Activated naive CD4-positive, alpha-beta T cell treated with anti-CD3 and anti-CD28 coated beads, Interleukin-2, amount 50 U/mL, for 72 hours (primary cell): ENCODE data around the gene CCNL2. TPM values are rescaled to one million over a fixed set of nuclear protein-coding genes. Genes with fewer than 3 reads are reported as not detected.
A peak's percentile ranks its signal among the peaks of the same experiment; 100 is the strongest.
"Not testable (repeated sequence)": the region's sequence is repeated elsewhere in the genome, so short reads cannot be mapped to it uniquely, and the experiment has no call there.

ENCODE experiments used
- ATAC-seq, 2 donors: fragments of 150-1000 bp; cut with Tn5 transposase; 2 replicates each; pipeline ENCODE4 v1.10.0; 2021; ENCODE audit warnings: mild to moderate bottlenecking in 2 of 2, moderate library complexity in 2 of 2
- DNase-seq, 2 donors: peaks; one replicate each; pipeline ENCODE4 v3.0.0; 2021 to 2022; ENCODE audit warnings: low spot score in 2 of 2
- H3K27ac Mint-ChIP-seq, 2 donors: one replicate each; pipeline ENCODE4 v1.8.0; 2022; ENCODE audit warnings: mild to moderate bottlenecking in 2 of 2, mixed read lengths in 2 of 2
- H3K36me3 Mint-ChIP-seq, 2 donors: one replicate each; pipeline ENCODE4 v1.8.0; 2022; ENCODE audit warnings: mixed read lengths in 2 of 2
- H3K9me3 Mint-ChIP-seq, 2 donors: one replicate each; pipeline ENCODE4 v1.8.0; 2022; ENCODE audit warnings: mixed read lengths in 2 of 2
- total RNA-seq, 2 donors: library from RNA; stranded (reverse); gene quantifications; one replicate each; pipeline ENCODE4 v1.2.3, GENCODE V29; 2022

Gene CCNL2
- total RNA-seq, 2 donors from 2014 or later, result 108 to 174 TPM

- not testable (repeated sequence) for ATAC-seq, H3K27ac Mint-ChIP-seq, H3K9me3 Mint-ChIP-seq, DNase-seq
- peaks cover 12 to 23% of the 10 kb centered on the region in 2 donors for H3K36me3 Mint-ChIP-seq
These were observed 11.1 kb upstream of the CCNL2 start for GRCh38 chr1:1410238-1410637.

GRCh38 chr1:1407636-1408318 is 8.6 kb upstream of the CCNL2 start:
- ATAC-seq (peak; percentile 17 to 18), DNase-seq (no peak)
- peak overlapping the region; percentile 84 to 94 for H3K27ac Mint-ChIP-seq
- H3K9me3 Mint-ChIP-seq, result no peaks in the 10 kb centered on the region
- H3K36me3 Mint-ChIP-seq, result peaks cover 13 to 33% of the 10 kb centered on the region in 2 donors

- Mint-ChIP-seq H3K36me3 (peaks cover 13 to 38% of the 10 kb centered on the region in 2 donors), H3K27ac (peak within 1 kb of the TSS; percentile 94 to 98), H3K9me3 (no peaks in the 10 kb centered on the region)
- ATAC-seq, result peak; percentile 97 to 98
- DNase-seq, result peak; percentile 94 to 97
These were observed 7.9 kb upstream of the CCNL2 start, which contains the start of gene MRPL20 for GRCh38 chr1:1406821-1407635. TSS of gene MRPL20 (minus strand) at chr1:1407293. CDS start at chr1:1407217, 76 bp downstream.

- H3K27ac Mint-ChIP-seq, result peak overlapping the region; percentile 94 to 98
- DNase-seq (no peak), ATAC-seq (no peak)
- H3K9me3 Mint-ChIP-seq, result no peaks in the 10 kb centered on the region
- H3K36me3 Mint-ChIP-seq, result peaks cover 13 to 41% of the 10 kb centered on the region in 2 donors
These were observed 7.1 kb upstream of the CCNL2 start for GRCh38 chr1:1406101-1406820.

GRCh38 chr1:1403653-1404052 is 4.5 kb upstream of the CCNL2 start:
- Mint-ChIP-seq H3K9me3 (no peaks in the 10 kb centered on the region), H3K27ac (peak overlapping the region; percentile 67 to 94), H3K36me3 (peaks cover 32 to 60% of the 10 kb centered on the region in 2 donors)
- DNase-seq (no peak), ATAC-seq (no peak)

GRCh38 chr1:1402901-1403392 is 3.8 kb upstream of the CCNL2 start:
- peak overlapping the region; percentile 51 to 67 for H3K27ac Mint-ChIP-seq
- H3K9me3 Mint-ChIP-seq, DNase-seq, ATAC-seq: not testable (repeated sequence)
- H3K36me3 Mint-ChIP-seq, result peaks cover 38 to 58% of the 10 kb centered on the region in 2 donors

GRCh38 chr1:1402072-1402900 is 3.2 kb upstream of the CCNL2 start:
- peaks cover 43 to 59% of the 10 kb centered on the region in 2 donors for H3K36me3 Mint-ChIP-seq
- H3K27ac Mint-ChIP-seq, result peak overlapping the region; percentile 85 to 95
- DNase-seq (peak in 1 of 2 donors; percentile 65), ATAC-seq (no peak)
- no peaks in the 10 kb centered on the region for H3K9me3 Mint-ChIP-seq

GRCh38 chr1:1401457-1402010 is 2.4 kb upstream of the CCNL2 start:
- Mint-ChIP-seq H3K9me3 (no peaks in the 10 kb centered on the region), H3K27ac (peak overlapping the region; percentile 88 to 95), H3K36me3 (peaks cover 43 to 58% of the 10 kb centered on the region in 2 donors)
- DNase-seq (no peak), ATAC-seq (no peak)

GRCh38 chr1:1400576-1401456 is 1.7 kb upstream of the CCNL2 start:
- Mint-ChIP-seq H3K36me3 (peaks cover 36 to 51% of the 10 kb centered on the region in 2 donors), H3K9me3 (no peaks in the 10 kb centered on the region), H3K27ac (peak overlapping the region; percentile 88 to 95)
- DNase-seq, result no peak
- no peak for ATAC-seq

GRCh38 chr1:1399872-1400575 is 889 bp upstream of the CCNL2 start:
- peak; percentile 1 to 2 for ATAC-seq
- Mint-ChIP-seq H3K9me3 (no peaks in the 10 kb centered on the region), H3K27ac (peak overlapping the region; percentile 95 to 96), H3K36me3 (peaks cover 38 to 44% of the 10 kb centered on the region in 2 donors)
- no peak for DNase-seq

GRCh38 chr1:1398677-1399186 is 403 bp downstream of the CCNL2 start:
- DNase-seq (no peak), ATAC-seq (peak; percentile 2 to 4)
- Mint-ChIP-seq H3K27ac (peak overlapping the region; percentile 93 to 95), H3K9me3 (no peaks in the 10 kb centered on the region), H3K36me3 (peaks cover 40 to 46% of the 10 kb centered on the region in 2 donors)

GRCh38 chr1:1397839-1398523 is 1.2 kb downstream of the CCNL2 start:
- Mint-ChIP-seq H3K9me3 (no peaks in the 10 kb centered on the region), H3K36me3 (peaks cover 45 to 48% of the 10 kb centered on the region in 2 donors), H3K27ac (peak overlapping the region; percentile 93 to 95)
- ATAC-seq, result no peak
- DNase-seq, result no peak

- ATAC-seq (no peak), DNase-seq (no peak)
- Mint-ChIP-seq H3K36me3 (peaks cover 46 to 57% of the 10 kb centered on the region in 2 donors), H3K27ac (no peak overlapping the region), H3K9me3 (no peaks in the 10 kb centered on the region)
These were observed 4.0 kb downstream of the CCNL2 start for GRCh38 chr1:1395166-1395565.
